AG20443 (cell line): ENCODE data around the gene GALNT18.

Experiments
- DNase-seq: peaks from one replicate; pipeline ENCODE4 v3.0.0; 2012; ENCODE audit warnings: low spot score, mixed read lengths

Gene GALNT18

DNA sequence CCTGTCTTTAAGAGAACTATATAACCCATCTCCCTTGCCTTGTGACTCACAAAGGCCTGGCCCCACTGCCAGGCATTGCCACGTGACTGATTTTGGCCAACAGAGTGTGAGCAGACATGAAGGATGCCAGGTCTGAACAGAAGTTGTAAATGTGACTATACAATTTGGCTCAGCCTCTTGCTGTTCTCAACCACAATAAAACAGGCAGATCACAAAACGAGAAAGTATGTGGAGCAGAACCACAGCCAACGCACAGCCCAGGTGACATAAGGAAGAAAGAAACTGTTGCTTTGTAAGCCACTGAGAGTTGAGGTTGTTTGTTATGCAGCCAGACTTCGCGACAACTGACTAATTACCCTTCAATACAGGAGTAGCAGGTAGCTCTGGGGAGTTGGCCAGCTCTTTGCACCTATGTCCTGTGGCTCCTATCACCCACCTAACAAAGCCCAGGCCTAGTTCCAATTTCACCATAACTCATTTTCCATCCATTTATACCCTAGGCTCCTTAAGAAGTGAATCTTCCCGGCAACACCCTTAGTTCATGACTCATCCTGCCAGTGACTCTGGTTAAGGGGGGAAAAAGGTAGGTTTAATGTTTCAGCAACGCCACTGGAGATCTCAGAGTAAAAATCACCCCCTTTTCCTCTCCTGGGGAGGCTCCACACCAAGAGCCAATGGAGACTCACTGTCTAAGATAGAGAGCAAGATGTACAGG is 53.7 kb downstream of the GALNT18 start:
- no peak for DNase-seq

DNA sequence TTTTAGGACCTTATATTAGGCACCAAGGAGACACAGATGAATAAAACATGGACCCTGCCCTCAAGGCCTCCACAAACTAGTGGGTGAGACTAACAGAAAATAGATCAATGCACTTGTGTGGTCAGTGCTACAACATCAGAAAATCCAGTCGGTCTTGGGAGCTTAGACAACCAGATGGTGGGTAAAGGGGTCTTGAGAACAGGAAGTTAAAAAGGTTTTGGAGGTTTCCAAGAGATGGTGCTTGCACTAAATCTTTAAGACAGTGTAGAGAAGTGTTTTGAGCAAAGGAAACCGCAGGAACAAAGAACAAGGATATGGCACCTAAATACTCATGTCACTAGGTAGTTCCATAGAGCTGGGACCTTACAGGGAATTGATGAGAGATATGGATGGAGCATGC is 56.2 kb downstream of the GALNT18 start:
- DNase-seq, result no peak

DNA sequence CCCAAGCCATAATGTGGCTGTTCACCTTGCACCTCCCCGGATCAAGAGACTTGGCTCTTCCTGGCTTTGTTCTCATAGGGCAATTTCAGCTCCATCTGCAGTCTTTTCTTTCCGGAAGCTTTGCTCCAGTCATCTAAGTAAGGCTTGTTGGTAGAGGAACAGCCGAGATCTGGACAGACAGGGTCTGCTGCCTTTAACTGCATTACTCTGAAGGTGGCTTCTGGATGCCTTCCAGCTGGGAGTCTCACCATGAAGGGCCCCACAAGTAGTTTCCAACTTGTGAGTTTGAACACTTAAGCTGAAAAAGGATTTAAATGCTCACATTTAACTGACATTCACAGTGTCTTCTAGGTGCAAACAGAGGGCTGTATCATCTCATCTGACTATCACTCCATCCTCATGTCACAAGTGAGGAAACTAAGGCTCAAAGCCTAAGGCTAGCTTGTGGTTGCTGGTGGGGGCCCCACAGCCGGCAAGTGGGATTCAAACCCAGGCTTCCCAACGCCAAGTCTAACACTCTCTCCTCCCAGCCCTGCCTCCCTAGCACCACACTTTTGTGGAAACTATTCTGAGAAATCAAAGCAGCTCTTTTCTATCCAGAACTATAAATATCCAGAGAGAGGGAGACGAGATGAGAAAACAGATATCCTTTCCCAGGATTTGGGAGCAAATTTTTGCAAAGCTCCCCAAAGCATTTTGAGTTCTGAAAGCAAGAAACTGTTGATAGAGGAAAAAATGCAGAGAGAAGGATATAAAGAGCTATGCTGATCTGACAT is 58.4 kb downstream of the GALNT18 start:
- no peak for DNase-seq

DNA sequence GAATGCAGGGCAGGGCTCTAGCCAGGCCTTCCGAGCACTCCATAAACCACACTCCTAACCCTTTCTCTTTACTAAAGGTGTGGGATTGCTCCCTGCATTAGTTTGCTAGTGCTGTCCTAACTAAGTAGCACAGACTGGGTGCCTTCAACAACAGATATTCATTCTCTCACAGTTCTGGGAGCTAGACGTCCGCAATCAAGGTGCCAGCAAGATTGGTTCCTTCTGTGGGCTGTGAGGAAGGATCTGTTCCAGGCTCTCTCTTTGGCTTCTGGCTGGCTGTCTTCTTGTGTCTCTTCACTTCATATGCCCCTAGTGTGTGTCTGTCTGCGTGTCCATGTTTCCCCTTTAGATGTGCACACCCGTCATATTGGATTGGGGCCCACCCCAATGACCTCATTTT is 59.8 kb downstream of the GALNT18 start:
- no peak for DNase-seq

DNA sequence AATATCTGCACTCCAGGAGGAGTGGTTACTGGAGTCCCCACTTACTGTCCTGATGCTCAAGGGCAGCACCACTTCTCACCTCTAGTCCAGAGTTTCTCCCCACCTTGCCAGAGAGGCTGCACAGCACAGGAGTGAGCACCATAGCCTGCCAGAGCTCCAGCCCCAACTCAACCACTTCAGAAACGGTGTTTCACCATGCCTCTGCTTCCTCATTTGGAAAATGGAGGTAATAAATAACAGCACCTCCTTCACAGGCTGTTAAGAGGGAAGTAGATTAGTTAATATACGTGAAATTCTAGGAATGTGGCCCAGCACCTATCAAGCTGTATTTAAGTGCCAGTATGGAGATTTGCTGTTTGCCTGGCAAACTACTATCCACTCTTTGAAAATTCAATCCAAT is 63.0 kb downstream of the GALNT18 start:
- DNase-seq, result no peak

DNA sequence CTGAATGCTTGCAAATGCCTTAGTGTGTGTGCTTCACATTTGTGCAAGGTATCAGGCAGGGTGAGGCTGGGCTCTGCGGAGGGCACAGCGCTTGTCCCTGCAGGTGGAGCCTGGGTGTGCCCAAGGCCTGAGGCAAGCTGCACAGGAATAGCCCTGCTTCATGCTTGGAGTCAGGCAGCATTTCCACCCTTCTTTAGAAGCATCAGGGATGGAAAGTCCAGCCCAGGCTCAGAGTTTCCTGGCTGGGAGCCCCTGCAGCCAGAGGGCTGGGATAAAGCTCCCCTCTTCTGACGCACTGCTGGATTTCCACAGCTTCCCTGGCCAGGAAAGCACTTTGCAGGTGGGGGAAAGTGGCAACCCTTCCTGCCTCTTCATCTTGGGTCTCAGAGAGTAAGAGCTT is 63.4 kb downstream of the GALNT18 start:
- no peak for DNase-seq

DNA sequence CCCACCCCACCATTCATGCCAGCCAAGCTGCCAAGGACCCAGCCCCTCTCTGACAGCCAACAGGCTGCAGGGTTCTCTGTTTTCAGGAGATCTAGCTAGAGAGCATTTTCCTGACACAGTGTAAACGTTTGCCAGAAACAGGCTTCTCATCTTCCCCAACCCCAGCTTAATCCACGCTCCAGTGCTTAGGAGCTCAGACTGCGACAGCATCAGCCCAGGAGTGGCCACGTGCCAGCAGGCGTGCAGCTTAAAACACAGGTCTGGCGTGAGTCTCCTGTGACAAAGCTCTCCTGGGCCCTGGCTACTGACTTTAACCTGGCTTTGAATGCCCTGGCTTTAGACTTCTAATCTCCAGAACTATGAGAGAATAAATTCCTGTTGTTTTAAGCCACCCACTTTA is 66.6 kb downstream of the GALNT18 start:
- no peak for DNase-seq

DNA sequence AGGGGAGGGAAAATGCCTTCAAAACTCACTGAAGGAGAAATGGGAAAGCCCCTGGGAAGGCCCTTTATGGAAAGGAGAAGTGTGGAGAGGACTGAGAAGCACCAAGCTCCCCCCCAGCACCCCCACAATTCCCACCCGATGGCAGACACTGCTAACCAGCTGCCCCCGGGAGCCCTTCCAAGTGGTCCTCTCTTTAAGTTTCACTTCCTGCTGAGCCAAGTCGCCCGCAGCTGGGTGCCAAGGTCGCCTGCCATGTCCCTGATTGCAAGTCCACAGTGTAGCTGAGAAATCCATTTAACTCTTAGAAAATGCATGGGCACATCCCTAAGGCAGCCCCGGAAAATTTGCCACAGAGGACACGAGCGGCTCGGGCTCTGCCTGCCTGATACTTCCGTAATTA is 68.2 kb downstream of the GALNT18 start:
- no peak for DNase-seq

DNA sequence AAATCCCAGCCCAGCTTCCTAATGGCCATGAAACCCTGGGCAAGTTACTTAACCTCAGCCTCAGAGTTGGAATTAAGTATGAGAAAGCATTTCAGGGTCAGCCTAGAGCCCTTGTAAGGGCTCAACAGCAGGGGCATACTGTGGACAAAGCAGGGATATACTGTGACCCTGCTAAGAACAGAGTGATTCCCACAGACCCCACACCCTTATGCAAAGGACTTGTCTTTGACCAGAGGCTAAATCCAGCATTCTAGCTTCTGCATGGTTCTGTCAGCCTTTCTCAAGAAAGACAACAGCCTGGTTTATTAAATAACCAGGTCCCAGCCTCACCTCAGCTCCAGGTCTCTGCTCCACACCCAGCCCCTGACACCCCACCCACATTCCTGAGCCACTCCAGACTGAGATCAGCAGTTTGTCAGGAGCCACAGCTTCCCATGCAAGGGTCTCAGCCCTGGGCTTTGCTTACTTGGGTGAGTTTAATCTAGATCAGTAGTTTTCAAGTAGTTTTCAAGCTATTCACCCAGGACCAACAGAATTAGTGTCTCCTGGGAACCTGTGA is 69.2 kb downstream of the GALNT18 start:
- no peak for DNase-seq

DNA sequence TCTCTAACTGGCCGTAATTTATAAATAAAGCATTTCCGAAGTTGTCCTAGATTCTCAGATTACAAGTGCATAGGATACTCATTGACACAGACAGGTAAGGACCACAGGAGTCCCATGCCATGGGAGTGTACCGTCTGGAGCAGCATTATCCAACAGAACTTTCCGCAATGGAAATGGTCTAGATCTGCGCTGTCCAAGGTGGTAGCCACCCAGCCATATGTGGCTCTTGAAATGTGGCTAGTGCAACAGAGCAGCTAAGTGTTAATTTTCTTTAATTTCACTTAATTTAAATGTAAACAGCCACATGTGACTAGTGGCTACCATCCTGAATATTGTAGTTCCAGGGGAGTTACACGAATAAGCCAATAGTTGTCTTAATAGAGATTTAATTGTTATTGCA is 71.3 kb downstream of the GALNT18 start:
- DNase-seq, result no peak

DNA sequence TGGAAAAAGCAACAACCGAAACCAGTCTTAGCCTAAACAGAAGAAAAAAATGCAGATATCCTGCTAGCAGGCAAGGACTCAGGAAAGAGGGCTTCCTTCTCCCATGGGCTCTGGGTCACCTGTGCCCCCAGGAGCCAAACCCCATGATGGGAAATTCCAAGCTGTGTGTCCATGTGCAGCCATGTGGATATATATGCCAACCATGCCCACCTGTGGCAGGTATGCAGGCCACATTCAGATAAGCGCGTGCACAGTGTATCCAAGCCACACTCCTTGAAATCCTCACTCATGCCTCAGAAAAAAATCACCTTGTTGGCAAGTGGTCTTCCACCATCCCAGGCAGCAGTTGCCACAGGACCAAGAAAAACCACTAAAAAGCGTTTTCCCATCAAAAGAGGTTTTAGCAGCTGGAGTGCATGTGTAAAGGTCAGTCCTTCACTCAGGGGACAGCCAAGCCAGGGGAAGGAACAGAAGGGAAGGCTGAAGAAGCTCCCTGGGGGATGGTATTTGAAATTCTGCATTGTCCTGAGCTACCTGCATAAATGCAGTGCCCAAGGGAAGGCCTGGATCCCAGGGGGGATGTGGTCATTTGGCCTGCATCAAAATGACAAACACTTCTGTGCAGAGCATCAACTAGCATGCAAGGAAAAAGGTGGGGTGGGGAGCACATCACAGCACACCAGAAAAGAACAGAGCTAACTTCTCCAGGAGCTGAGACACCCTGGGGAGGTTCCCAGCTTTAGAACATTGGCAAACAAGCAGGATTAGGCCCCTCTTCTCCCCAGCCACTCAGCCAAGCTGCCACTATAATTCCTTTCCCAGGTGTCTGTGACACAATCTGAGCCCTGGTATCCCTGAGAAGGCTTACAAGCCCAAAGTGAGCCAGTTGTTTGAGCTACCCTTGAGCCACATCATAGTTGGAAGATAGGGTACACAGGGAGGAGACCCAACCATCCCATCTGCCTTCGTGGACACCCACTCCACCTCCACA is 76.2 kb downstream of the GALNT18 start:
- no peak for DNase-seq

DNA sequence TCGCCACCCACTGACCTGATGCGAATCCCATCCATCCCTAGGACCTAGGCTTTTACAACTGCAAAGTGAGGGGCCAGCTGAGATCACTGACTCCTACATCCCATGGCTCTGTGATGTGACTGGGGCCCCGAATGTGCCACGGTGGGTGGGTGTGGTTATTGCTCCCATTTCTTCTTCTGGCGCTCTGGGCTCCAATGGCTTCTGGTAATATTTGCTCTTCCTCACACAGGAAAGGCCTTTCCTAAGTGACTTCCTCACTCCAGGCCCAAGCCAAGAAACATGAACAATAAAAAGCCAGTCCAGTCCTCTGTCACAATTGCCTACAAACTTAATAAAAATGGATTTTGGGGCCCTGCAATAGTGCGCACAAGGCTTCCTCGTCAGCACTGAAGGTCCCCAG is 78.1 kb downstream of the GALNT18 start:
- no peak for DNase-seq

DNA sequence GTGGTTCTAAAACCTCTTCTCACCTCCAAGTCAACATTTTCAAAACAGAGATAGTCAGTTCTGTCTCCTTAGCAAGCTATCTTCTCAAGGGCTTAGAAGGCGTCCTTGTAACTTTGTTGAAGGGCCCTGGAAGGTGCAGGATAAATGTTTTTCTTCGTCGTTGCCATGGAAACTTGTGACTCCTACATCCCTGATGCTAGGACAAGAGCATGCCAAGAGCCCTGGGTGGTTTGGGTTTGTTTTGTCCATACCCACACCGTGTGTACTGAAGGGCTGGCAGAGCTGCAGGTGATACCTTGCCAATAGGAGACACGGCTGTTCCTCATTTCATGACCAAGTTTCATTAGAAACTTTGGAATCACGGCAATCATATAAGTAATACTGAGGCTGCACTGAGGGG is 81.6 kb downstream of the GALNT18 start:
- no peak for DNase-seq

DNA sequence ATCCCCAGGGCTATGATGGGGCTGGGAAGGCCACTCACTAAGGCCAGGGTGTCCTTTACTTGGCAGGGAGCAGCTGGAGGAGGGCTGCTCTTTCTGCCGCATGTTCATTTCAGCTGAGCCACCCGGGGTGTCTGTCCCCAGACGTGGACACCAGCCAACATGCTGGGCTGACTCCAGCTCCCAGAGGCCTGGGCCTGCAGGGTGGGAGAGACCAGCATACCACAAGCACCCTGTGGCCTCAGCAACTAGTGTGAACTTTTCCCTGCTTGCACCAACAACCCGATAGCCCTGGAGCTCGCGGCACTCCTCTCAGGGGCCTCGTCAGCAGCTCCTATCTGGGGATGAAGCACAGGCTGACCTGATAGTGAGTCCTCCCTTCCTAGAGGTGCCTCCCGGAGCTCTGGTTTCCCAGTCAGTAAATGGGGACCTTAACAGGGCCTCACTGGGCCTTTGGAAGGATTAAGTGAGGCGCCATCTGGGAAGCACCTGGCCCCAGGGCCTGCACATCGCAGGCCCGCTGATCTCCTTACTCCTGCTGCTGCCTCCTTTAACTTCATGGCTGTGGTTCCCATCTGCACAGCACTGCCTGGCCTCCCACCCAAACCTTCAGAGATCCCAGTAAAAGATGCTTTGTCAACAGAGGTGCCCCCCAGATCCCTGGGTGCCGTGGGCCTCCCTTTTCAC is 83.4 kb downstream of the GALNT18 start:
- DNase-seq, result no peak

DNA sequence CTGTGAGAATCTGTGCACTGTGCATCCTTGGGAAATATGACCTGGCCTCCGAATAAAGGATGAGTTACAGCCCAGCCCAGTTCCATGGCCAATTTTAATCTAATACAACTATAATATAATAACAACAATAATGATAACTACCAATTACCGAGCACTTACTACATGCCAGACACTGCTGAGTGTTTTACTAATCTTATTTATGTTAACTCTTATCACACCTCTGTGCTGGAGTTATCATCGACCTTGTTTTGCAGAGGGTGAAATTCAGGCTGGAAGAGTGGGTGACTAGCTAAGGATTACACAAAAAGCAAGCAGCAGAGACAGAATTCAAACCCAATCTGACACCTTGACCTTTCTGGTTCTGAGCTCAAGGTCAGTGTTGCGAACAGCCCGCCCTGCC is 83.9 kb downstream of the GALNT18 start:
- no peak for DNase-seq

DNA sequence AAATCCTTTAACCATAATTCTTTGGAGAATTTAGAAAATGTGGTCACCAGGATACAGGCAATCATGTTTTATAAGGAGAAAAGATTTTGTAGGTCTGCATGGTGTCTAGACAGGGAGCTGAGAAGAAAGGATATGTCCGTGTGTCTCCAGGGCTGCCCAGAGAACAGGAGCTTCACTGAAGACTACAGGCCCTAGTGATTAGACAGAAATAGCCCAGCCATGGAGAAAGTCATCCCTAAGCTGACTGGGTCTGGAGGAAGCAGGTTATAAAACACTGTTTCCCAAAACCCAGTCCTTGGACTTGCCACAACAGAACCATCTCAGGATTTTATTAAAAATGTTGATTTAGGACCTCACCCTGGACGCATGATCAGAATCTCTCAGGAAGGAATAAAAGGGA is 84.4 kb downstream of the GALNT18 start:
- no peak for DNase-seq

DNA sequence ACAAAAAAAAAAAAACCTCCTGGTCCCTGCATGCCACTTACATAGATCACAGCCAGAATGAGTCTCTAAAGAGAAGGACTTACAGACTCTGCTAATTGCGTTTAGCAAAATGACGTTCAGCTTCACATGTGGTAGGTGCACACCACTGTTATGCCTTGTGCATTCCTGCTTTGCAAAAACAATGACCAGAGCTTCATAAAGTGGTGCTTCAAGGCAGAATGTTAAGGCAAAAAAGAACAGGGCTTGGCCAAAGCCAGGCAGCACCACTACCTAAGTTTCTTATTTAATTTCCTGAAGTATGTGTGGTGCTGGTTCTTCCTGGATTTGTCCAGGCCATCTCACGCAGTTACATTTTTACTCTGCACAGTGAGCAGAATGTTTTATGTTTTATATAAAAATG is 85.2 kb downstream of the GALNT18 start:
- DNase-seq, result no peak

DNA sequence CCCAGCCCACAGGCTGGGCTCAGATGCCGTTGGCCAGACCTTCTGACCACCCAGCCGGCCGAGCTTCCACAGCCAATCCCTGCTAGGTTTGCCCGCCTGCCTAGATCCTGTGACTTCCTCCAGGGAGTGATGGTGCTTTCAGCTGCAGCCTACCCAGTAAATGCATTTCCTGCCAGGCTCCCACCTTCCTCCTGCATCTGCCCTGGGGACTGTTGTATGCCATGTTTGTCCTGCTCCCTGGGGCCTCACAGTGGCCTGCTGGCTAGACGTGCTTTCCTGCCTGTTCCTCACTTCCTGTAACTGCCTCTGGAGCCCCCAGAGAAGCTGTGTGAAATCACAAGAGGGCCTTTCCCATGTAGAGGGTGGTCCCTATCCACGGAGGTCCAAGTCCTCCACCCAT is 86.2 kb downstream of the GALNT18 start:
- DNase-seq, result no peak

DNA sequence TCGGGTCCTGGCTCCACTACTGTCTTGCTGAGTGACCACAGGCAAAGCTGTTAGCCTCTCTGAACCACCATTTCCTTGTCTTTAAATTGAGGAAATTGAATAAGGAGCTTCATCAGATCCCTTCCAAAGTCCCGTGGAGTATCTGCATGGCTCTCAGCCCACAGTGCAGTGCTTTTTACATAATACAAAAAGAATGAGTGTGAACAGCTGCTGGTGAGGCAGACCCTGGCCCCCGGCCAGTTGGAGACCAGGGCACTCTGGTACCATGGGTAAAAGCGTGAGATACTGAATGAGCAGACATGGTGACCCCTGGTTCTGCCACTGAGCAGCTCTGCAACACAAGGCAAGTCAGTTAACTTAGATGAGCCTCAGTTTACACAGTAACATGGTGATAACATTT is 86.8 kb downstream of the GALNT18 start:
- DNase-seq, result no peak

DNA sequence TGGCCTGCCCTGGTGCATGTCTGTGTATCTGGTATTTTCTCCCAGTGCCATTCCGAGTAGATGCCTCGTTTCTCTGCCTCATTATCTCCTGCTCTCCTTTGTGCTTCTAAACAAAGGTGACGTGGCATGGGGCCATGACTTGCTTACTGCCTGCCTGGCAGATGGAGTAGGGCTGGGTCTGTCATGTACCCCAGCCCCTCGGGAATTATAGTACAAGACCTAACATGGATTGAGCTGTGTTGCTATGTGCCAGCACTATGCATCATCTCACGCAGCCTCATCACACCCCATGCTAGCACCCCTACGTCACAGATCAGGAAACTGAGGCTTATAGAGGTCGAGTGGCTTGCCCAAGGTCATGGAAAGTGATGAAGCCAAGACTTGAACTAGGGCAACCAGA is 88.1 kb downstream of the GALNT18 start:
- DNase-seq, result no peak

DNA sequence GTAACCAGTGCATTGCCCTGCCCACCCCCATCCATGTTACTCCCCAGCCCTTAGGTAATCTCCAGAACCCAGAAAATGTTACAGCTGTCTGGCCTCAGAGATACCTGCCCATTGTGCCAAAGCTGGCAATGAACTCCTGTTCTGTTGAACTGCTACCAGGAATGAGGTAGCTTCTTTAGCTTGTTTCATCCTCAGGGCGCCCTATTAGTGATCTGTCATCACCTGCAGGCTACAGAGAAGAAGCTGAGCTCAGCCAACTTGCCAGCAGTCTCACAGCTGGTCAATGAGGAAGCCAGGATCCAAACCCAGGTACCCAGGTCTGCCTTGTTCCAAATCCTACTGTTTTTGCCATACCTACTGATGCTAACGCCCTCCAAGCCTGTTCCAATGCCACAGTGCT is 88.7 kb downstream of the GALNT18 start:
- no peak for DNase-seq

DNA sequence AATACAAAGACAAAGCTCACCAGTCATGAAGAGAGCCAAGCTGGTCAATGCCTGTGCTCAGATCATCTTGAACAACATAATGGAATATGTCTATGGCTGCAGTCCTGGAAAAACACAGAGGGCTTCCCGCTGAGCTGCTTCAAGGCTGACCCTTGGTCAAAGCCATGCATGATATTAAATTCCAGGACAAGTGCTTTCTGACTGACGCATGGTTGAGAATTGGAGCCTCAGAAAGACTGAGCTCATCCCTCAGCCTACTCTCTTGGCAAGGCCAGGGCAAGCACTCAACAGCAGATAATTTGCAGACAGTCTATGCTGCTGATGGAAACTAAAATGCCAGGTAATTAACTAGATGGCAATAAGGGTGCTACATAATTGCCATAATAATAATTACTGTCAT is 89.2 kb downstream of the GALNT18 start:
- peak; percentile 22 for DNase-seq
